NT2/D1 (cell line): ENCODE measurements around the gene SEH1L.
A peak's percentile ranks its signal among the peaks of the same experiment; 100 is the strongest.

Source experiments
- DNase-seq: peaks from one replicate; pipeline ENCODE4 v3.0.0-alpha.2; 2011; ENCODE audit warnings: low read depth, low spot score
- H3K27me3 ChIP-seq: 2 replicates; pipeline ENCODE4 v1.6.0; 2011; ENCODE audit warnings: mild to moderate bottlenecking; ENCODE audit not compliant: insufficient read length, insufficient read depth
- H3K36me3 ChIP-seq: 2 replicates; pipeline ENCODE4 v1.6.1; 2011; ENCODE audit warnings: mild to moderate bottlenecking, low read length, mixed read lengths; ENCODE audit not compliant: insufficient read depth, insufficient read length
- H3K4me1 ChIP-seq: 2 replicates; pipeline ENCODE4 v1.5.1; 2011; ENCODE audit not compliant: insufficient read depth, insufficient read length
- H3K4me3 ChIP-seq: 2 replicates; pipeline ENCODE4 v1.5.1; 2011; ENCODE audit warnings: low read depth; ENCODE audit not compliant: insufficient read length
- H3K9ac ChIP-seq: 2 replicates; pipeline ENCODE4 v1.6.0; 2011; ENCODE audit warnings: low read depth; ENCODE audit not compliant: insufficient read length
- H3K9me3 ChIP-seq: 2 replicates; pipeline ENCODE4 v1.5.1; 2011; ENCODE audit warnings: mild to moderate bottlenecking, low read length; ENCODE audit not compliant: insufficient read depth
- SUZ12 ChIP-seq: IDR thresholded peaks from 2 replicates; pipeline ENCODE4 v1.6.1; 2011; ENCODE audit not compliant: insufficient read length, insufficient read depth; ENCODE audit errors: extremely low read depth
- YY1 ChIP-seq: IDR thresholded peaks from 2 replicates; pipeline ENCODE4 v1.6.1; 2011; ENCODE audit not compliant: insufficient read length, insufficient read depth
- ZNF274 ChIP-seq: IDR thresholded peaks from 2 replicates; pipeline ENCODE4 v1.6.1; 2011; ENCODE audit warnings: mild to moderate bottlenecking, low read depth, low read length

SEH1L gene

DNA sequence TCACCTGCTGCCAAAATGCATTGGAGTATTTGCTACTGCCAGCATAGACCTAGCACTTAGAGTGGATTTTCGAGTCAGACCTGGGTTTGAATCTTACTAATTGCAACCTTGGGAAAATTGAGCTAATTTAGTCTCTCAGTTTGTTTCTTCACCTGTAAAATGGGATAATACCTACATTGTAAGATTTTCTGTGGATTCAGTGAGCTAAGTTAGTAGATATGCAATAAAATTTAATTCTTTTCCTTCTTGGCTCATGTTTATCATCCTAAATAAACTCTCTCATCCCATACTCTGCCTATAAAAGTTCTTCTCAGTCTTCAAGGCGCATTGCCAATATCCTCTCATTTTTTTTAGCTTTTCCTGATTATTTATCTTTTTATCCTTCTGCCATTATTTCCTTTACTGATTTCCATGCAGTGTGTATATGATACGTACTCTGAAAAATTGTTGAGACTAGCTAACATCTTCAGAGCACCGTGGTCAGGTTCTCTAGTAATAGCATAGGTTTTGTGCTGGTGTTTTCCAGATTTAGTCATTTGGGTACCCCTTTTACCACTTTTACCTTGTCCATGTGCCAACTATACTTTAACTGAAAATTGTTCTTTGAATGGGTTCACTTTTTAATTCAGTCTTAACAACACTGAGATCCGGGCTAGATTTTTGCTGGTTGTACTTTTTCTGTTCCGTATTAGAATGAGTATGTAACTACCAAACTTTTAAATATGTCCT is 50.7 kb downstream of the SEH1L start:
- no peaks in the 10 kb centered on the region for H3K9me3 ChIP-seq
- peaks cover 26% of the 10 kb centered on the region for H3K36me3 ChIP-seq
- DNase-seq: no peak
- no peak for TF ChIP-seq SUZ12
- no peak for TF ChIP-seq YY1
- TF ChIP-seq ZNF274: no peak
- H3K27me3 ChIP-seq: no peaks in the 10 kb centered on the region
- H3K4me1 ChIP-seq: no peaks in the 10 kb centered on the region
- no peak overlapping the region for H3K4me3 ChIP-seq
- no peak overlapping the region for H3K9ac ChIP-seq

DNA sequence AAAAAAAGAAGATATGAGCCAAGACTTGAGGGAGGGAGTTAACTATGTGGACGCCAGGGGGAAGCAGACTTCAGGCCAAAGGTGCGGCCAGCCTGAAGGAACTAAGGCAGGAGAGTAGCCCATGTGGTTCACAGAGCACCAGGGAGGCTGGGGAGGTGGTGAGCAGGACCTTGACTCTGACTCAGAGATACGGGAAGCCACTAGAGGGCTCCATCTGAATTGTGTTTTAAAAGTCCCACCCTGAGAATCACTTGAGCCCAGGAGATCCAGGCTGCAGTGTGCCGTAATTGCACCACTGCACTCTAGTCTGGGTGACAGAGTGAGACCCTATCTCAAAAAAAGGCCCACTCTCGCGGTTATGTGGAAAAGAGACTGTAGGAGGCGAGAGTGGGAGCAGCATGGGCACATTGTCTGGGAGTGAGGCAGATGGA is 55.7 kb downstream of the SEH1L start:
- Histone ChIP-seq H3K4me1 (no peaks in the 10 kb centered on the region), H3K9me3 (no peaks in the 10 kb centered on the region), H3K4me3 (no peak overlapping the region), H3K9ac (no peak overlapping the region), H3K27me3 (no peaks in the 10 kb centered on the region), H3K36me3 (peaks cover 45% of the 10 kb centered on the region)
- DNase-seq: peak; percentile 56
- TF ChIP-seq YY1: no peak
- no peak for TF ChIP-seq ZNF274
- TF ChIP-seq SUZ12: no peak

DNA sequence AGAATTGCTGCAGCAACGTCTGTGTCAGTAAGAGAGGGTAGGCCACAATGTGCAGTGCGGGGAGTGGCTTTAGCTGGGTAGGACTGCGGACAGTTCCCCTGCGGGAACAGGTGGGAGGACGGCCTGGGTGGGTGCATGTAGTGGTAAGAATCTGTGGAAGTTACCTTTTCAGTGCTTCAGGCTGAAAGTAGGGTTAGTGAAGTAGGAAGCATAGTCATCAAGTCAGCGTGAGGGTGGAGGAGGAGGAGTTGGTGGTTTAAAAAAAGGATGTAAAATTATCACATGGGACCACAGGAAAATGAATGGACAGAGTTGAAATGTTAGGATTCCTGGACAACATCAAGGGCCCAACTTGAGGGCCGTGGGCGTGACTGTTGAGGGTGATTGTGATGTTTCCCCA is 56.6 kb downstream of the SEH1L start:
- Histone ChIP-seq H3K9me3 (no peaks in the 10 kb centered on the region), H3K4me3 (no peak overlapping the region), H3K36me3 (peaks cover 54% of the 10 kb centered on the region), H3K9ac (no peak overlapping the region), H3K27me3 (no peaks in the 10 kb centered on the region), H3K4me1 (no peaks in the 10 kb centered on the region)
- DNase-seq: no peak
- TF ChIP-seq ZNF274 (no peak), SUZ12 (no peak)

DNA sequence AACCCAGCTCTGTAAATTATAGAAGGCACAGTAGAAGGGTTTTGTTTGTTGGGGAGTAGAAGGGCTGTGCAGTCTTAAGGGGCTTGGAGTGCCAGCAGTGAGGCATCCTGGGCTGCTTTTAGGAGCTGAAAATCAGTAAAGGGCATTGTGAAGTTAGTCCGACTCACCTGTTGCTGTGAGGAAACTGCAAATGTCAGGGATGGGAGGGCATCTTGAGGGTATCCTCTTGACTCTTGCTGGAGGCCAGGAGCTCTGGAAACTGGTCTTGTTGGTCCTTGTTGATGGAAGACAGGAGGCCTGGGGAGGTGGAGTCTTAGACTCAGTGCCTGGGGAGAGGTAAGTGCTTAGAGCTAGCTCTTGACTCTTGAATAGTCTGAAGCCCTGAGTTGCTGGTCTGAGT is 57.5 kb downstream of the SEH1L start:
- Histone ChIP-seq H3K27me3 (no peaks in the 10 kb centered on the region), H3K36me3 (peaks cover 56% of the 10 kb centered on the region), H3K4me1 (no peaks in the 10 kb centered on the region), H3K9ac (no peak overlapping the region), H3K4me3 (no peak overlapping the region), H3K9me3 (no peaks in the 10 kb centered on the region)
- DNase-seq: no peak
- TF ChIP-seq SUZ12: no peak
- no peak for TF ChIP-seq ZNF274
- TF ChIP-seq YY1: no peak

DNA sequence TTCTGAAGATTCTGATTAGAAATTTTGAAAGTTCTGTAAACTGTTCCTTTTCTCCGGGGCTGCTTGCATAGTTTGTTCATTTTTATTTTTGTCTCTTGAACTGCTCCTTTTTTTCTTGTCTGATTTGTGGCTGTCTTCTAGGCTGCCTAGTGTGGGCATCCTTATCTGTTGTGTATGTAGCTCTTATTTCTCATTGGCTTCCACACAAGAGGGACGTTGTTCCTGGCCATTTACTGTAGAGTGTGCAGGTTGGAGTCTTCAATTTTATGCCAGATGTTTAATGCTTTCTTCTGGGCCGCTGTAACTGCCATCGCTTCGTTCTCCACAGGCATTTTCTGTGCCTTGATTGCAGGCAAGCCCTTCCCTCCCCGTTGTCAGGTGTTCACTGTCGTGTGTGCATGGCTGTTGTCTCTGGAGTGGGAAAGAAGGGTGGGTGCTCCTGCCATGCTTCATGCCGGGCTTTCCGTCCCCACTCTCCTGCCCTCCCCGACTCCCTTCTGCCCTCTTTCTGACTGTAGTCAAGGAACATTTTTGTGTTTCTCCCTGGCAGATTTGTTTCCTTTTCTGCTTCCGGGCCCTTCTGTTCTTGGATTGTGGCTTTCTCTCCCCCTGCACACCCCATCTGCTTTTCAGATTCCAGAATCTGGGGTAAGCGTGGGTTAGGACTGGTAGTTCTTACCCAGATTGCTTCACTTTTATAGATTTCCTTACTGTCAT is 58.9 kb downstream of the SEH1L start:
- no peaks in the 10 kb centered on the region for H3K27me3 ChIP-seq
- no peak overlapping the region for H3K9ac ChIP-seq
- no peak for TF ChIP-seq YY1
- no peak for TF ChIP-seq SUZ12
- TF ChIP-seq ZNF274: no peak
- H3K36me3 ChIP-seq: peaks cover 50% of the 10 kb centered on the region
- no peak for DNase-seq
- H3K4me3 ChIP-seq: no peak overlapping the region
- H3K4me1 ChIP-seq: no peaks in the 10 kb centered on the region
- H3K9me3 ChIP-seq: no peaks in the 10 kb centered on the region

DNA sequence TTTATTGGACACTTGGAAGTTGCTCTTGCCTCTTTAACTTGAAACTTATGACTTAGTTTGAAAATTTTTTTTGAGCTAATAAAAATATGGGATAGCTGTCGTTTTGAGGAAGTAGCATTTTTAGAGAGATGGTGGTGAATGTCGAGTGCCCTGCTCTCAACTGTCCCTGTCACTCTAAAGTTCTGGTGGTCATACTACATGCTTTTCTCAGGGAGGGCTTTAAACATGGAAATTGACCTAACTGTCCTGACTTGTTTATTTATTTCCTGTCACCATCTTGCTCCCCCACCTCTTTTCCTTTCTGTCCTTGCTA is 59.4 kb downstream of the SEH1L start:
- DNase-seq: no peak
- no peaks in the 10 kb centered on the region for H3K9me3 ChIP-seq
- peaks cover 49% of the 10 kb centered on the region for H3K36me3 ChIP-seq
- no peak overlapping the region for H3K9ac ChIP-seq
- H3K4me3 ChIP-seq: no peak overlapping the region
- no peak for TF ChIP-seq ZNF274
- H3K4me1 ChIP-seq: no peaks in the 10 kb centered on the region
- no peaks in the 10 kb centered on the region for H3K27me3 ChIP-seq

DNA sequence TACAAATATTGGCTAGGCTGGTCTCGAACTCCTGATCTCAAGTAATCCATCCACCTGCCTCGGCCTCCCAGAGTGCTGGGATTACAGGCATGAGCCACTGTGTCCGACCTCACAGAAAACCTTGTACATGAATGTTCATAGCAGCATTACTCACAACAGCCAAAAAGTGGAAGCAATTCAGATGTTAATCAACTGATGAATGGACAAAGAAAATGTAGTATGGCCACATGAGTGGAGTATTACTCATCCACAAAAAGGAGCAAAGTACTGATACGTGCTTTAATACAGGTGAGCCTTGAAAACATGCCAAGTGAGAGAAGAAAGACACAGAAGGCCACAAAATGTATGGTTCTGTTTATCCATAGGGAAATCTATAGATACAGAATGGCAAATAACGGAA is 63.9 kb downstream of the SEH1L start:
- H3K9ac ChIP-seq: no peak overlapping the region
- TF ChIP-seq SUZ12 (no peak), ZNF274 (no peak), YY1 (no peak)
- H3K36me3 ChIP-seq: peaks cover 63% of the 10 kb centered on the region
- DNase-seq: no peak
- no peaks in the 10 kb centered on the region for H3K27me3 ChIP-seq
- no peaks in the 10 kb centered on the region for H3K4me1 ChIP-seq
- no peak overlapping the region for H3K4me3 ChIP-seq
- no peaks in the 10 kb centered on the region for H3K9me3 ChIP-seq
